Measurements from ENCODE around the gene LTBP2.

The LTBP2 gene

DNA sequence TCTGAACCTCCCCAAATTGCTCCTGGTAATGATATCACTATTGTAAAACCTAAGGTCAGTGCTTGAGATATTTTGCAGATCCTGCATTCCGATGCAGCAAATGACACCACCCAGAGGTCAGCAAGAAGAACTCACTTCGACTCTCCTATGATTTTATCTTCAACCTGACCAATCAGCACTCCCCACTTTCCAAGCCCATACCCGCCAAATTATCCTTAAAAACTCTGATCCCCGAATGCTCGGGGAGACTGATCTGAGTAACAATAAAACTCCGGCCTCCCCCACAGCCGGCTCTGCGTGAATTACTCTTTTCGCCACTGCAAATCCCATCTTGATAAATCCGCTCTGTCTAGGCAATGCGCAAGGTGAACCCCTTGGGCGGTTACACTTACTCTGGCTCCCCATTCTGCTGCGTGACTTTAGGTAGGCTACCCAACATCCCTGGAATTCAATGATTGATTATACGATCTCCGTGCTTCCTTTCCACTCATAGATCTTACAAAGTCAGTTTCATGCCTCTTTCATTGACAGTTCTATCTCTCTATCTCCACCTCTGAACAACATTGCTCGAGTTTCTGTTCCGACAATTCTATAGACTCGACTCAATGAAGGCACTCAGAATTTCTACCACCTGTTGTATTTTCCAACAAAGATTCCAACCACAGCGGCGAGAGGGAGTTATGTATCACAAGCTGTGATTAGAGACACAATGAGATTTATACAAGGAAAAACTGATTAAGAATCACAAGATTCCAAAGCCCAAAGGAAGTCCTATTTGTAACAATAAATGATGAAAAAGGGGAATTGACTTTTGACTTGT lies 119.9 kb downstream of the LTBP2 start:
- Mint-ChIP-seq H3K27me3 (ENCODE audit: low read depth) (no peaks in the 10 kb centered on the region), H3K27ac (no peak overlapping the region), H3K4me1 (peaks cover 22% of the 10 kb centered on the region), H3K9me3 (no peaks in the 10 kb centered on the region), H3K36me3 (ENCODE audit: low read depth) (no peaks in the 10 kb centered on the region), H3K4me3 (no peak overlapping the region)
- TF ChIP-seq, protein P1, sequence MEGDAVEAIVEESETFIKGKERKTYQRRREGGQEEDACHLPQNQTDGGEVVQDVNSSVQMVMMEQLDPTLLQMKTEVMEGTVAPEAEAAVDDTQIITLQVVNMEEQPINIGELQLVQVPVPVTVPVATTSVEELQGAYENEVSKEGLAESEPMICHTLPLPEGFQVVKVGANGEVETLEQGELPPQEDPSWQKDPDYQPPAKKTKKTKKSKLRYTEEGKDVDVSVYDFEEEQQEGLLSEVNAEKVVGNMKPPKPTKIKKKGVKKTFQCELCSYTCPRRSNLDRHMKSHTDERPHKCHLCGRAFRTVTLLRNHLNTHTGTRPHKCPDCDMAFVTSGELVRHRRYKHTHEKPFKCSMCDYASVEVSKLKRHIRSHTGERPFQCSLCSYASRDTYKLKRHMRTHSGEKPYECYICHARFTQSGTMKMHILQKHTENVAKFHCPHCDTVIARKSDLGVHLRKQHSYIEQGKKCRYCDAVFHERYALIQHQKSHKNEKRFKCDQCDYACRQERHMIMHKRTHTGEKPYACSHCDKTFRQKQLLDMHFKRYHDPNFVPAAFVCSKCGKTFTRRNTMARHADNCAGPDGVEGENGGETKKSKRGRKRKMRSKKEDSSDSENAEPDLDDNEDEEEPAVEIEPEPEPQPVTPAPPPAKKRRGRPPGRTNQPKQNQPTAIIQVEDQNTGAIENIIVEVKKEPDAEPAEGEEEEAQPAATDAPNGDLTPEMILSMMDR (IDR thresholded peaks at IDR 0.05; ENCODE audit: unreplicated experiment in 3 of 3), result peak in 1 of 3 experiments; percentile 33

DNA sequence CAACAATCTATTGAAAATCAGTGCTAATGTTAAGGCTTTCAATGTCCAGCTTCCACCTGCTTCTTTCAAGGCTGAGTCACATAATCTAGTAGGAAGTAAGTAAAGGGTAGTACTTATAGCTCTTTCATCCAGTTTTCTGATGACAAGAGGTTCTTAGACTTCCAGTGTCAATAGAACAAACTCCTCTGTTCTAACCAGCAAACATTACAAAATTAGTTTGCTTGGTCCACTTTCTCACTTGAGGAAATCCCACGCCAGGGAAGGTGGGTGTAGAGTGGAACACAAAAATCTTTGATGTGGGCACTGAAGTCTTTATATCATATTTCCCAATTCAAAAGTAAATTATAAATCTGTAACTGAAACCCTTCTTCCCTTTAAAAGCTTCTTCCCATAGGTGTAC lies 121.6 kb downstream of the LTBP2 start:
- Mint-ChIP-seq H3K27ac (no peak overlapping the region), H3K4me1 (peaks cover 22% of the 10 kb centered on the region), H3K4me3 (peak overlapping the region in 1 of 3 experiments; percentile 31), H3K9me3 (no peaks in the 10 kb centered on the region), H3K36me3 (ENCODE audit: low read depth) (peaks cover under 1% of the 10 kb centered on the region), H3K27me3 (ENCODE audit: low read depth) (no peaks in the 10 kb centered on the region)
- TF ChIP-seq, protein P1 (IDR thresholded peaks at IDR 0.05; ENCODE audit: unreplicated experiment in 3 of 3), result no peak

DNA sequence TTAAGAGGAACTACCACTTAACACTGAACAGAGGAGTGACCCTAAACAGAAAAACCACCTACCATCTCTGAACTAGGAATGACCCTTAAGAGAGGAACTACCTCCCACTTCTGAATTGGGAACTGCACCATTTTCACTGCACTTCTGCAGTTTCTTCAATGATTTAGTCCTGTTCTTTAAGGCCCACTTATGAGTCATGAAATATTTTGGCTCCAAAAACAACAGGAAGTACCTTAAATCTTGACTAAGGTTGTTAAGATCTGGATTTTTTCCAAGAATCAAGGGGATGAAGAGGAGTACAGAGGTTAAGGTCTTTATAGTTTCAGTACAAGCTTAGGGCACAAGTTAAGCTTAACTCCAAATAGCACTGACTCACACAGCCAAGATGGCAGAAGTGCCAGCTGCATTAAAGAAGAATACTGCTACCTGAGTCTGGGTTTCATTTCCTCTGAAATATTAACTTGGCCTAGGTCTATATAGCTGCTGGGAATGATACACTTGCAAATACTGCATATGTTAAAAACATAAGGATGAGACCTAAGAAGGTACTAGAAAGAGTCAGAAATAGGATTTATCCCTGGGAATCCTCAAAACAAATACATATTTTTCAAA lies 123.1 kb downstream of the LTBP2 start:
- no peaks in the 10 kb centered on the region for H3K9me3 Mint-ChIP-seq
- peak overlapping the region in 2 of 3 experiments; percentile 12 to 41 for H3K4me3 Mint-ChIP-seq
- H3K27ac Mint-ChIP-seq, result peak overlapping the region; percentile 39 to 74 (median 61)
- peaks cover 7% of the 10 kb centered on the region for H3K36me3 Mint-ChIP-seq (ENCODE audit: low read depth)
- peaks cover 15% of the 10 kb centered on the region for H3K4me1 Mint-ChIP-seq
- H3K27me3 Mint-ChIP-seq (ENCODE audit: low read depth), result no peaks in the 10 kb centered on the region
- TF ChIP-seq, protein P1 (IDR thresholded peaks at IDR 0.05; ENCODE audit: unreplicated experiment in 3 of 3), result no peak

DNA sequence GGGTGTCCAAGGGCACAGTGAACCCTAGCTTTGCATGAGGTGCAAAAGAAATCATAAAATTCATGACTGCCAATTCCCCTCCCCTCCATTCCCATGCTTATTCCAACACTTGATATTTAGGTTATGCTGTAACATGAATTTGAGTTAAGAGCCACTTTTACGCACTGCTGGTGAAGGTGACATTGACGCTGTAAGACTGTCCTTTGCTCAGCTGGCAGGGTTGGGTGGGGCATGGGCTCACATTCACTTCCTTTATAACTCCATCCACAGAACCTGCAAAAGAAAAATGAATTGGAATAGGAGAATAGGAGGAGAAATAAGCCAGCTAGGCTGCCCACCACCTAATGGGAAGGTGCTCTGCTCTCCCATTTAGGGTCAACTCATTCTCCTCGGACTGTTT lies 125.9 kb downstream of the LTBP2 start:
- peaks cover 15% of the 10 kb centered on the region for H3K4me1 Mint-ChIP-seq
- no peaks in the 10 kb centered on the region for H3K9me3 Mint-ChIP-seq
- H3K27me3 Mint-ChIP-seq (ENCODE audit: low read depth), result no peaks in the 10 kb centered on the region
- H3K27ac Mint-ChIP-seq, result no peak overlapping the region
- H3K36me3 Mint-ChIP-seq (ENCODE audit: low read depth), result peaks cover 29% of the 10 kb centered on the region
- TF ChIP-seq, protein P1 (IDR thresholded peaks at IDR 0.05; ENCODE audit: unreplicated experiment in 3 of 3), result no peak
- H3K4me3 Mint-ChIP-seq, result no peak overlapping the region

DNA sequence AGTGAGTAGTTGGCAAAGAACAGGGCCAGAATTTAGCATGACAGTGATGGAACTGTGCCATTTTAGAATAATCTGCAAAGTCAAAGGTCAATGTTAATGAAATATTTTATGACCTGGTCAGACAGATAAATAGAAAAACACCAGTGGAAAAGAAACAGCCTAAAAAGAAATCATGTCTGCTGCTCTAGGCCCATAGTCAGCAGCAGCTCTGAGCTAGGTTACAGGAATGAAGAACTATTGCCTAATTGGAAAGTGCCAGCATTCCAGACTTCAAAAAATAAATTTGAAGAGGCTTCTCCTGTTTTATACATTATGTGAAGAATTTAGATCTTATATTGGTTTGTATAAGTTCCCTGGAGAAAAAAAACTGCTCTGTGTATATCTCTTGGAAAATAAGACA lies 128.7 kb downstream of the LTBP2 start:
- TF ChIP-seq, protein P1 (IDR thresholded peaks at IDR 0.05; ENCODE audit: unreplicated experiment in 3 of 3), result no peak
- H3K4me1 Mint-ChIP-seq, result peaks cover 4% of the 10 kb centered on the region
- no peaks in the 10 kb centered on the region for H3K9me3 Mint-ChIP-seq
- no peak overlapping the region for H3K4me3 Mint-ChIP-seq
- no peaks in the 10 kb centered on the region for H3K27me3 Mint-ChIP-seq (ENCODE audit: low read depth)
- H3K27ac Mint-ChIP-seq, result no peak overlapping the region
- peaks cover 44% of the 10 kb centered on the region for H3K36me3 Mint-ChIP-seq (ENCODE audit: low read depth)
